OCI-LY3 (cell line): ENCODE results near the gene B3GNT2.

ENCODE experiments used
- CTCF ChIP-seq: fragments of 200-600, 300-600 bp; sonication (generic); IDR thresholded peaks from 2 replicates; pipeline ENCODE4 v1.5.1; 2014; ENCODE audit warnings: antibody characterized with exemption, low read length, low read depth
- EZH2phosphoT487 ChIP-seq: fragments of 200-600 bp; shearing (Covaris generic); IDR thresholded peaks from 2 replicates; pipeline ENCODE4 v1.6.1; 2018; ENCODE audit warnings: antibody characterized with exemption, mixed run types, low read depth

GRCh38 chr2:62263076-62263715, 67.3 kb downstream of the B3GNT2 start:
- no peak for TF ChIP-seq EZH2phosphoT487
- TF ChIP-seq CTCF, result no peak
